ENCODE data around the gene DCAF6. TPM values are rescaled to one million over a fixed set of nuclear protein-coding genes. Genes with fewer than 3 reads are reported as not detected.
"Not testable (repeated sequence)": the region's sequence is repeated elsewhere in the genome, so short reads cannot be mapped to it uniquely, and the experiment has no call there.

The DCAF6 gene
- total RNA-seq, 1 donor from 2014 or later: 28.6 TPM

GRCh38 chr1:168053681-168054080, 117.2 kb downstream of the DCAF6 start:
- H3K27ac ChIP-seq: no peak overlapping the region
- Mint-ChIP-seq H3K9me3 (no peaks in the 10 kb centered on the region), H3K4me3 (no peak overlapping the region), H3K4me1 (no peaks in the 10 kb centered on the region), H3K36me3 (peaks cover 2% of the 10 kb centered on the region), H3K27ac (no peak overlapping the region), H3K27me3 (ENCODE audit: insufficient read depth, low read depth) (peaks cover 2% of the 10 kb centered on the region)
- no peaks in the 10 kb centered on the region for H3K4me1 ChIP-seq
- DNase-seq (ENCODE audit: low spot score): no peak
- H4K20me1 ChIP-seq (ENCODE audit: low read depth): no peaks in the 10 kb centered on the region
- no peaks in the 10 kb centered on the region for H3F3A ChIP-seq (ENCODE audit: low read depth)
- no peak overlapping the region for H2AFZ ChIP-seq (replicated peaks)
- no peaks in the 10 kb centered on the region for H3K27me3 ChIP-seq
- H3K9me3 ChIP-seq (ENCODE audit: low read depth): no peaks in the 10 kb centered on the region
- H3K4me2 ChIP-seq: no peak overlapping the region
- no peaks in the 10 kb centered on the region for H3K79me2 ChIP-seq (ENCODE audit: low read depth)
- no peak overlapping the region for H3K9ac ChIP-seq
- H3K36me3 ChIP-seq: no peaks in the 10 kb centered on the region
- TF ChIP-seq CTCF (IDR thresholded peaks at IDR 0.05) (no peak), EZH2 (IDR thresholded peaks at IDR 0.05) (no peak), EZH2phosphoT487 (IDR thresholded peaks at IDR 0.05) (no peak)
- no peak overlapping the region for H3K4me3 ChIP-seq

GRCh38 chr1:168054117-168054516, 117.6 kb downstream of the DCAF6 start:
- Mint-ChIP-seq H3K27me3 (ENCODE audit: insufficient read depth, low read depth) (peaks cover 2% of the 10 kb centered on the region), H3K36me3 (peaks cover 2% of the 10 kb centered on the region), H3K4me3 (no peak overlapping the region), H3K4me1 (no peaks in the 10 kb centered on the region), H3K27ac (no peak overlapping the region), H3K9me3 (no peaks in the 10 kb centered on the region)
- Histone ChIP-seq H3K79me2 (ENCODE audit: low read depth) (no peaks in the 10 kb centered on the region), H3K36me3 (peaks cover 3% of the 10 kb centered on the region), H3K27ac (no peak overlapping the region), H2AFZ (replicated peaks) (no peak overlapping the region), H3K27me3 (no peaks in the 10 kb centered on the region), H3K4me3 (no peak overlapping the region), H3F3A (ENCODE audit: low read depth) (no peaks in the 10 kb centered on the region), H4K20me1 (ENCODE audit: low read depth) (no peaks in the 10 kb centered on the region), H3K4me2 (no peak overlapping the region), H3K9me3 (ENCODE audit: low read depth) (no peaks in the 10 kb centered on the region), H3K9ac (no peak overlapping the region), H3K4me1 (no peaks in the 10 kb centered on the region)
- TF ChIP-seq EZH2phosphoT487 (IDR thresholded peaks at IDR 0.05) (no peak), CTCF (IDR thresholded peaks at IDR 0.05) (no peak), EZH2 (IDR thresholded peaks at IDR 0.05) (no peak)
- no peak for DNase-seq (ENCODE audit: low spot score)

GRCh38 chr1:168056152-168056551, 119.7 kb downstream of the DCAF6 start:
- H3K4me3 Mint-ChIP-seq; H3K4me2 ChIP-seq; H3K27ac ChIP-seq; H3K36me3 Mint-ChIP-seq; H3K79me2 ChIP-seq (ENCODE audit: low read depth); DNase-seq (ENCODE audit: low spot score); H3K9ac ChIP-seq; H2AFZ ChIP-seq (replicated peaks); H3K27me3 Mint-ChIP-seq (ENCODE audit: insufficient read depth, low read depth); H3K4me1 Mint-ChIP-seq; H3K9me3 Mint-ChIP-seq; H3K27me3 ChIP-seq; H3F3A ChIP-seq (ENCODE audit: low read depth); H3K36me3 ChIP-seq; H3K27ac Mint-ChIP-seq; H3K4me3 ChIP-seq; H3K4me1 ChIP-seq; H4K20me1 ChIP-seq (ENCODE audit: low read depth); H3K9me3 ChIP-seq (ENCODE audit: low read depth): not testable (repeated sequence)

GRCh38 chr1:168057355-168057754, 120.9 kb downstream of the DCAF6 start:
- Histone ChIP-seq H4K20me1 (ENCODE audit: low read depth) (no peaks in the 10 kb centered on the region), H3F3A (ENCODE audit: low read depth) (no peaks in the 10 kb centered on the region), H3K36me3 (peaks cover 3% of the 10 kb centered on the region), H2AFZ (replicated peaks) (no peak overlapping the region), H3K9ac (no peak overlapping the region), H3K27me3 (no peaks in the 10 kb centered on the region), H3K4me1 (no peaks in the 10 kb centered on the region), H3K4me2 (no peak overlapping the region), H3K27ac (no peak overlapping the region), H3K79me2 (ENCODE audit: low read depth) (no peaks in the 10 kb centered on the region), H3K9me3 (ENCODE audit: low read depth) (no peaks in the 10 kb centered on the region), H3K4me3 (no peak overlapping the region)
- DNase-seq (ENCODE audit: low spot score): no peak
- Mint-ChIP-seq H3K9me3 (no peaks in the 10 kb centered on the region), H3K4me1 (no peaks in the 10 kb centered on the region), H3K4me3 (no peak overlapping the region), H3K27ac (no peak overlapping the region), H3K27me3 (ENCODE audit: insufficient read depth, low read depth) (no peaks in the 10 kb centered on the region), H3K36me3 (peaks cover 2% of the 10 kb centered on the region)
- no peak for TF ChIP-seq CTCF (IDR thresholded peaks at IDR 0.05)
- no peak for TF ChIP-seq EZH2phosphoT487 (IDR thresholded peaks at IDR 0.05)
- TF ChIP-seq EZH2 (IDR thresholded peaks at IDR 0.05): no peak
